HG02852 (cell line): ENCODE results near the gene FGG.
"Not testable (repeated sequence)": the region's sequence is repeated elsewhere in the genome, so short reads cannot be mapped to it uniquely, and the experiment has no call there.

Experiments used
- ATAC-seq: cut with Tn5 transposase; IDR thresholded peaks from one replicate; pipeline ENCODE4 v1.9.1; 2021; ENCODE audit warnings: mild to moderate bottlenecking, moderate library complexity; ENCODE audit not compliant: unreplicated experiment

FGG gene

GRCh38 chr4:154614306-154614705 is 1.9 kb upstream of the FGG start:
- no peak for ATAC-seq

- ATAC-seq: no peak
These were observed 623 bp downstream of the FGG start for GRCh38 chr4:154611833-154612232.

GRCh38 chr4:154610582-154610981 is 1.9 kb downstream of the FGG start:
- ATAC-seq: no peak

GRCh38 chr4:154609532-154609931 is 2.9 kb downstream of the FGG start:
- no peak for ATAC-seq

GRCh38 chr4:154608361-154609252 is 3.8 kb downstream of the FGG start:
- ATAC-seq: no peak

- ATAC-seq: no peak
These were observed 5.4 kb downstream of the FGG start for GRCh38 chr4:154606728-154607723.

- ATAC-seq: no peak
These were observed 7.7 kb downstream of the FGG start for GRCh38 chr4:154604696-154605200.

- no peak for ATAC-seq
These were observed 9.2 kb downstream of the FGG start for GRCh38 chr4:154603033-154603943.

- ATAC-seq: no peak
These were observed 9.9 kb downstream of the FGG start for GRCh38 chr4:154602404-154603020.

- ATAC-seq: no peak
These were observed 14.4 kb downstream of the FGG start for GRCh38 chr4:154597798-154598774.

- ATAC-seq: not testable (repeated sequence)
These were observed 15.2 kb downstream of the FGG start for GRCh38 chr4:154597281-154597680.

- ATAC-seq: no peak
These were observed 16.6 kb downstream of the FGG start for GRCh38 chr4:154595807-154596206.

- ATAC-seq: not testable (repeated sequence)
These were observed 18.1 kb downstream of the FGG start for GRCh38 chr4:154594343-154594742.

- no peak for ATAC-seq
These were observed 18.6 kb downstream of the FGG start for GRCh38 chr4:154593868-154594267.

GRCh38 chr4:154591890-154592289 is 20.6 kb downstream of the FGG start:
- no peak for ATAC-seq

GRCh38 chr4:154590329-154591006 is 22.0 kb downstream of the FGG start, which contains the start of gene FGA:
TSS of gene FGA (minus strand) at chr4:154590742. CDS start at chr4:154590687, 55 bp downstream.
- ATAC-seq: no peak

GRCh38 chr4:154589296-154590197 is 22.9 kb downstream of the FGG start:
- no peak for ATAC-seq
